Amygdala (tissue), 56 donors: ENCODE data around the gene HK3.

Experiments used
- DNase-seq, 56 donors: peaks; one replicate each; lab custom pipeline; 2025; lab: John Stamatoyannopoulos, UW

Gene HK3

GRCh38 chr5:176886336-176887251 lies 12.6 kb downstream of the HK3 start:
- DNase-seq: peak in 1 of 56 donors; percentile 12

- no peak for DNase-seq
Measured at GRCh38 chr5:176884571-176884890, 14.6 kb downstream of the HK3 start.

DNA sequence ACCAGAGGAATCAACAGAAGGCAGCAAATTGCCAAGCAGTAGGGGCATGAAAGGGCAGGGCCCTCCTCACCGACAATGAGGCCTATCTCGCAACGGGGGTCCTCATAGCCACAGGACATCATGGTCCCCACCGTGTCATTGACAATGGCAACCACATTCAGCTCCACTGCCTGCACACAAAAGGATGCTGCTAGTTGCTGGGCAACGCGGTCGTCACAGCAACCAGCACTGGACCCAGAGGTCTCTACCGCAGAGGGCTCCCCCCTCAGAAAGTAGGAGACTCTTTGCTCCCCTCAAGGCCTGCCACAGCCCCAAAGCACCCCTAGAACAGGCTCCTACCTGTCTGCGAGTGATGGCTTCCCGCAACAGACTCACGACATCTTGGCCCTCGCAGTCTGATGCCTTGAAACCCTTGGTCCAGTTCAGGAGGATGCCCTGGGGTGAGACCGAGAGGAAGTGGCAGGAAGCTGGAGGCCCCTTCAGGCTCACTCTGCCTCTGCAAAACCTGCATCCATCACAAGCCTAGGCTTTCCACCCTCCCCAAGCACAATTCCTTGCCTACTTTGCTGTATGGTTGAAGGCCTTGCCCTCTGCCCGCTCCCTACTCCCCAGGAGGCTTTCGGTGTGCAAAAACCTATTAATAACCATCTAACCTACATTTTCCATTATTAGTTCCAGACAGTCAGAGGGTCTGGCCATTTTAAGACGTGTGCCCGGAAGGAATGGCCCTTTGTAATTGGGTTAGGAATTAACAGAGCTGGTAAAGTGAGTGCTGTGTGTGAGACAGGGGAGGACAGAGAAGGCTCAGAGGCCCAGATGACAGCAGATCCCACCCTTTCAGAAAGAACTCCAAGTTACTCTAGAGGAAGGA lies 15.2 kb downstream of the HK3 start:
- no peak for DNase-seq

DNA sequence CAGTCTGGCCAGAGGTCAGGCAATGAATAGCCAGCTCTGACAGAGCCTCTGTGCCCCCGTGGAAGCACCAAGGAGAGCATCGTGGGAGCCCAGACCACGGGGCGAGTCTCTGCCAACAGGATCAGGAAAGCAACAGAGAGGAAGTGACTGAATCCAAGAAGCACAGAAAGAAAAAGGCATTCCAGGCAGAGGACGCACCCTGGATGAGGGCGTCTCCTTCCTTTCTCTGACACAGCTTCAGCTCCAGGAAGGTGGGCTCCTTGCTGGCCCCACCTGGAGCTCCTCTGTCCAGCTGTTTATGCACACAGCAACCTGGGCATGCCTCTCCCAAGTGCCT lies 16.6 kb downstream of the HK3 start:
- no peak for DNase-seq

- DNase-seq: no peak
Measured at GRCh38 chr5:176881816-176882566, 17.2 kb downstream of the HK3 start.

GRCh38 chr5:176881021-176881749 lies 18.0 kb downstream of the HK3 start:
- DNase-seq: no peak

DNA sequence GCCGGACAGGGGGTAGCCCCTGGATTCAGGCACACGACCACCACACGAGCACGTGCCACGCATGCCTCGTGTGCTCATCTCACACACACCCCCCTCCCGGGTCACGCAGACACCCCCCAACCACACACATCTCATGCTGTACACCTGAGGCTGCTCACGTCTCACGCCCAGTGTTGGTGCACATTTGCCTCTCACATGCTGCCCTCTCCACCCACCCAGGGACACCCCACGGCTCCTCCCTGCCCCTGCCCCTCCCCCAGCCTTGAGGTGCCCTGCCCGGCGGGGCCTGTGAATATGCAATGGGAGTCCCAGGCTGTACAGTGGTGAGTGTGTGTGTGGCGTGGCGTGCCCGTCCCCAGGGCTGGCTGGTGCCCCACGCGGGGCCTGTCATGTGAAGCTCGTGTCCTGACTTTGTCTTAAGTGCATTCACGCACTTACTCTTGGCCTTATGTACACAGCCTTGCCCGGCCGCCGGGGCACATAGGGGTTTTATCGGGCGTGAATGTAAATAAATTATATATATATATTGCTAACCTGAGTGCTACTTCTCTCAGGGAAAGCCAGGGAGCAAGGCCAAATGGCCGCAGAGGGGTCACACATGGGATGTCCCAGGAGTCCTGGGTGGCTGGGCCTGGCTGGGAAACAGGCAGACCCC lies 18.7 kb downstream of the HK3 start:
- no peak for DNase-seq

GRCh38 chr5:176879663-176880361 lies 19.3 kb downstream of the HK3 start:
- DNase-seq: no peak

DNA sequence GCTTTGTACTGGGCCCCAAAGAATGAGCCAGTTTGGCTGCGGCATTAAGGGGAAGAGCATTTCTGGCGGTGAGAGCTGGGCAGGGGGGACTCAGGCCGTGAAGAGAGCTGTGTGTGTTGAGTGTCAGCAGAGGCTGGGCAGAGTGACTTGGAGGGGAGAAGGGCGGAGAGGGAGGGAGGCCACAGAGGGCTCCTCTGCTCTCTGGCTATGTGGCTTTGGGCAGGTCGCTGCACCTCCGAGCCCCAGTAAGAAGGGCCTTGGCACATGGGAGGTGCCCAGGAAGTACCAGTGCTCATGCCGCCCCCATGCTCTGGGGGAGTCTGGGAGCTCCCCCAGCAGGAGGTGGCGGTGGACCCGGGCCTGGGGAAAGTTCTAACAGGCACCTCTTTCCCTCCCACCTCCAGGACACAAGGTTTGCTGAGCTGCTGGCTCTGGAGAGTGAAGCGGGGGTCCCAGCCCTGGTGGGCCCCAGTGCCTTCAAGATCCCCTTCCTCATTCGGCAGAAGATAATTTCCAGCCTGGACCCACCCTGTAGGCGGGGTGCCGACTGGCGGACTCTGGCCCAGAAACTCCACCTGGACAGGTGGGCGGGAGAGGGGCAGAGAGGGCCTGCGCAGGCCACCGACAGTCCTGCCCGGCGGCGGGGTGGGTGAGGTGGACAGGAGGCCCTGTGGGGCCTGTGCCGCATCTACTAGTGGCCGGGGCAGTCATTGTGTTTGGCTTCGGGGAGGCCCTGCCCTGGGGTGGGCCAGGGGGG lies 20.1 kb downstream of the HK3 start:
- no peak for DNase-seq

GRCh38 chr5:176878463-176878862 lies 20.7 kb downstream of the HK3 start:
- no peak for DNase-seq

DNA sequence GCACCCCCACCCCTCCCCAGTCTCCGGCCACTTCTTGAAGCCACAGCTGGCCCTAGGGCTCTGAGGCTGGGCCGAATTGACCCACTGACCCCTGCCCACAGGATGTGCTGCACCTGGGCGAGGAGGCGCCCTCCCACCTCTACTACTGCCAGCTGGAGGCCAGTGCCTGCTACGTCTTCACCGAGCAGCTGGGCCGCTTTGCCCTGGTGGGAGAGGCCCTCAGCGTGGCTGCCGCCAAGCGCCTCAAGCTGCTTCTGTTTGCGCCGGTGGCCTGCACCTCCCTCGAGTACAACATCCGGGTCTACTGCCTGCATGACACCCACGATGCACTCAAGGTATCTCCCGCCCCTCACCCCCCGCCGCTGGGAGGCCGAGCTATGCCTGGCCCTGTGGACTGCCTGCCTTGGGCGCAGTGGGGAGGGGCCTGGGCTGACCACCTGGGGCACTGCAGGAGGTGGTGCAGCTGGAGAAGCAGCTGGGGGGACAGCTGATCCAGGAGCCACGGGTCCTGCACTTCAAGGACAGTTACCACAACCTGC lies 21.3 kb downstream of the HK3 start:
- DNase-seq: no peak

GRCh38 chr5:176876506-176877431 lies 22.4 kb downstream of the HK3 start:
- DNase-seq: no peak

- no peak for DNase-seq
Measured at GRCh38 chr5:176875783-176876505, 23.2 kb downstream of the HK3 start.

DNA sequence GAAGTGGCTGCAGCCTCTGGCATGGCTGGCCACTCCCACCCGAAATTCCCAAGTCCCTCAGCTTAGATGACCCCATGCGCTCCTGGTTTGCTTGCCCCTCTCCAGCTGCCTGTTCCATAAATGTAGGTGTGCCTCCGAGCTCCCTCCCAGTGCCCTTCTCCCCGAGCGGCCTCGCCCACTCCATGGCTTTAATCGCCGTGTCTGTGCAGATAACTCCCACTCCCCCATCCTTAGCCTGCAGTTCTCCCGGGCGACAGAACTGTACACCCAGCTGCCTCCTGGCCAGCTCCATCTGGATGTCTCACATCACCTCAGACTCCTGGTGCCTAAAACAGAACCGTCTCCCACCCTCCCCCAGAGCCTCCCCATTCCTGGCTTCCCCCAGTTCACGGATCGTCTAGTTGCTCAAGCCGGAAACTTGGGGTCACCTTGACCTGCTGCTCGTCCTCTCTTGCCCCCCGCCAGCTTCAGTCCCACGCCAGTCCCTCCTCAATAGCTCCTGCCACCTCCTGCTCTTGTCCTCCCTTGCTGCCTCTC lies 24.1 kb downstream of the HK3 start:
- DNase-seq: no peak

DNA sequence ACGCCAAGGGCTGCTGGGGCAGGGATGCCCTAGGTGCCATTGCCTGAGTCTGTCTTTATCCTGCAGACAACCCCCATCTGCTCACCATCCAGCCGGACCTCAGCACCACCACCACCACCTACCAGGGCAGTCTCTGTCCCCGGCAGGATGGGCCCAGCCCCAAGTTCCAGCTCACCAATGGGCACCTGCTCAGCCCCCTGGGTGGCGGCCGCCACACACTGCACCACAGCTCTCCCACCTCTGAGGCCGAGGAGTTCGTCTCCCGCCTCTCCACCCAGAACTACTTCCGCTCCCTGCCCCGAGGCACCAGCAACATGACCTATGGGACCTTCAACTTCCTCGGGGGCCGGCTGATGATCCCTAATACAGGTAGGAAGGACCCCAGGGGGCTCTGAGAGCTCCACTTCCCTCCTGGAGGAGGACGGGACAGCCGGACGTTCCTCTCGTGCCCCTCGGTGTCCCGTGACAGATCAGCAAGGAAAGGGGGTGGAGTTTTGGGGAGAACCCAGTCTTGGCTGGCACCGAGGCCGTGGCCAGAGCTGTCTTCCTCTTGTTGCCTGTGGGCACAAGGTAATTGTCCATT lies 24.9 kb downstream of the HK3 start:
- no peak for DNase-seq
